Natural killer cell (primary cell): ENCODE data around the gene FRRS1L. TPM values are rescaled to one million over a fixed set of nuclear protein-coding genes. Genes with fewer than 3 reads are reported as not detected.

ENCODE experiments used
- ATAC-seq, 3 donors: fragments of 150-1000 bp in 2 of 3; fragments of 200-7000 bp in 1 of 3; cut with Tn5 transposase; 1 replicate in 1 of 3; 2 replicates in 2 of 3; pipeline ENCODE4 v1.10.0; 2021; ENCODE audit warnings: mild to moderate bottlenecking in 2 of 3, moderate library complexity in 2 of 3
- DNase-seq, 2 donors: peaks; one replicate each; pipeline versions ENCODE4 v3.0.0 to v3.0.0-alpha.2; 2013 to 2021; ENCODE audit warnings: mixed read lengths in 1 of 2
- H3K27ac ChIP-seq: one replicate; pipeline ENCODE4 v1.5.1; 2013; ENCODE audit warnings: mild to moderate bottlenecking, low read length
- H3K27me3 ChIP-seq: one replicate; pipeline ENCODE4 v1.6.1; 2013; ENCODE audit warnings: low read length; ENCODE audit not compliant: control insufficient read depth, insufficient read depth
- H3K36me3 ChIP-seq: one replicate; pipeline ENCODE4 v1.6.1; 2013; ENCODE audit warnings: low read length; ENCODE audit not compliant: control insufficient read depth, insufficient read depth
- H3K4me1 ChIP-seq: one replicate; pipeline ENCODE4 v1.6.1; 2013; ENCODE audit warnings: low read length; ENCODE audit not compliant: control insufficient read depth, insufficient read depth
- H3K4me3 ChIP-seq: one replicate; pipeline ENCODE4 v1.5.1; 2013; ENCODE audit warnings: low read length
- H3K9me3 ChIP-seq: one replicate; pipeline ENCODE4 v1.6.1; 2013; ENCODE audit warnings: low read length; ENCODE audit not compliant: control insufficient read depth, insufficient read depth
- H3K27ac Mint-ChIP-seq, 2 donors: one replicate each; pipeline ENCODE4 v1.8.0; 2022; ENCODE audit warnings: mild to moderate bottlenecking in 2 of 2, mixed read lengths in 2 of 2, moderate library complexity in 1 of 2
- H3K27me3 Mint-ChIP-seq, 2 donors: one replicate each; pipeline ENCODE4 v1.8.0; 2022; ENCODE audit warnings: low read depth in 2 of 2, mixed read lengths in 2 of 2
- H3K36me3 Mint-ChIP-seq: one replicate; pipeline ENCODE4 v1.8.0; 2022; ENCODE audit warnings: mixed read lengths
- H3K4me1 Mint-ChIP-seq, 2 donors: one replicate each; pipeline ENCODE4 v1.8.0; 2022; ENCODE audit warnings: mixed read lengths in 2 of 2
- H3K4me3 Mint-ChIP-seq: one replicate; pipeline ENCODE4 v1.8.0; 2022; ENCODE audit warnings: mild to moderate bottlenecking, moderate library complexity, mixed read lengths
- H3K9me3 Mint-ChIP-seq, 2 donors: one replicate each; pipeline ENCODE4 v1.8.0; 2022; ENCODE audit warnings: mixed read lengths in 2 of 2
- WGBS: methylation state at CpG from one replicate; pipeline ENCODE4 v1.1.7; 2013; ENCODE audit warnings: missing lambda C conversion rate; ENCODE audit not compliant: insufficient coverage; 5-methylcytosine and 5-hydroxymethylcytosine counted together
- intact Hi-C: fragments of 100-400 bp; cut with micrococcal nuclease; formaldehyde crosslinking; loops from one replicate; pipeline ENCODE4 v1.14.2; 2022
- total RNA-seq, 4 donors: library from RNA; stranded (reverse); fragments of 120-200 nt in 1 of 4; gene quantifications; one replicate each; pipeline versions ENCODE4 v1.2.3 to v1.2.4, GENCODE V29; 2013 to 2022
- TF ChIP-seq, protein P1 (sequence below): fragments of 200-600 bp; IDR thresholded peaks from one replicate; pipeline ENCODE4 v1.8.0; 2022; ENCODE audit warnings: antibody characterized with exemption

FRRS1L gene
- total RNA-seq, 3 donors from 2014 or later (not counting 1 experiment from before 2014, with no cell fraction given): not detected

GRCh38 chr9:109166171-109166770 is 778 bp downstream of the FRRS1L start:
- DNase-seq (no peak), ATAC-seq (no peak)
- Histone ChIP-seq H3K27me3 (peaks cover 10% of the 10 kb centered on the region), H3K4me1 (no peaks in the 10 kb centered on the region), H3K27ac (no peak overlapping the region), H3K9me3 (no peaks in the 10 kb centered on the region), H3K4me3 (no peak overlapping the region), H3K36me3 (no peaks in the 10 kb centered on the region)
- H3K9me3 Mint-ChIP-seq: no peaks in the 10 kb centered on the region
- WGBS: 82% methylated on average over 16 of the region's 16 CpGs
- TF ChIP-seq, protein P1, sequence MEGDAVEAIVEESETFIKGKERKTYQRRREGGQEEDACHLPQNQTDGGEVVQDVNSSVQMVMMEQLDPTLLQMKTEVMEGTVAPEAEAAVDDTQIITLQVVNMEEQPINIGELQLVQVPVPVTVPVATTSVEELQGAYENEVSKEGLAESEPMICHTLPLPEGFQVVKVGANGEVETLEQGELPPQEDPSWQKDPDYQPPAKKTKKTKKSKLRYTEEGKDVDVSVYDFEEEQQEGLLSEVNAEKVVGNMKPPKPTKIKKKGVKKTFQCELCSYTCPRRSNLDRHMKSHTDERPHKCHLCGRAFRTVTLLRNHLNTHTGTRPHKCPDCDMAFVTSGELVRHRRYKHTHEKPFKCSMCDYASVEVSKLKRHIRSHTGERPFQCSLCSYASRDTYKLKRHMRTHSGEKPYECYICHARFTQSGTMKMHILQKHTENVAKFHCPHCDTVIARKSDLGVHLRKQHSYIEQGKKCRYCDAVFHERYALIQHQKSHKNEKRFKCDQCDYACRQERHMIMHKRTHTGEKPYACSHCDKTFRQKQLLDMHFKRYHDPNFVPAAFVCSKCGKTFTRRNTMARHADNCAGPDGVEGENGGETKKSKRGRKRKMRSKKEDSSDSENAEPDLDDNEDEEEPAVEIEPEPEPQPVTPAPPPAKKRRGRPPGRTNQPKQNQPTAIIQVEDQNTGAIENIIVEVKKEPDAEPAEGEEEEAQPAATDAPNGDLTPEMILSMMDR: no peak
- H3K4me3 Mint-ChIP-seq: no peak overlapping the region
- intact Hi-C loops: no loop called here
- H3K27me3 Mint-ChIP-seq: peaks cover 50 to 78% of the 10 kb centered on the region in 2 donors
- peaks cover 0 to 5% of the 10 kb centered on the region in 2 donors for H3K4me1 Mint-ChIP-seq
- H3K36me3 Mint-ChIP-seq: no peaks in the 10 kb centered on the region
- no peak overlapping the region for H3K27ac Mint-ChIP-seq

GRCh38 chr9:109164042-109164441 is 3.0 kb downstream of the FRRS1L start:
- Mint-ChIP-seq H3K4me1 (peaks cover 0 to 5% of the 10 kb centered on the region in 2 donors), H3K27me3 (peaks cover 48 to 73% of the 10 kb centered on the region in 2 donors), H3K9me3 (no peaks in the 10 kb centered on the region), H3K4me3 (no peak overlapping the region), H3K36me3 (no peaks in the 10 kb centered on the region), H3K27ac (no peak overlapping the region)
- ATAC-seq (no peak), DNase-seq (no peak)
- H3K4me3 ChIP-seq: no peak overlapping the region
- TF ChIP-seq, protein P1: no peak
- no peaks in the 10 kb centered on the region for H3K36me3 ChIP-seq
- peaks cover 10% of the 10 kb centered on the region for H3K27me3 ChIP-seq
- WGBS: 60% methylated on average over 3 of the region's 5 CpGs
- no peaks in the 10 kb centered on the region for H3K4me1 ChIP-seq
- intact Hi-C loops: no loop called here
- no peak overlapping the region for H3K27ac ChIP-seq
- H3K9me3 ChIP-seq: no peaks in the 10 kb centered on the region

DNA sequence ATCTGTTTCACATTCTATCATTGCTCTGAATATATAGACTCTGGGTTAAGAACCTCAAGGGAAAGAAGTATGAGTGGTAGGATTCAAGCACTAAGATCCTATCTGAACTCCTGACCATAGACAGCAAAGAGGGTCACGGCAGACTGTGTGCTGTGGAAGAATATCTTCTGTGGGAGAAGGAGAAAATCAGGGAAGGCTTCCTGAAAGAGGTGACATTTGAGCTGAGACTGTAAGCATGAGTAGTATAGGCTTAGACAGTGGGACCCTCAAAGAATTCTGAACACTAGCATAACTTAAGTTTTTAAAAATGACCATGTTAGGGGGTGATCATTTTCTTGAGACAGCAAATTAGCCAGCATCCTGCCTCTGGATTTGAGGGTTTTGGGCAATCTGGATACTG is 3.9 kb downstream of the FRRS1L start:
- 93% methylated on average over 1 of the region's 1 CpG for WGBS
- H3K27me3 Mint-ChIP-seq: peaks cover 47 to 71% of the 10 kb centered on the region in 2 donors
- H3K4me3 Mint-ChIP-seq: no peak overlapping the region

More for the DNA sequence above, 3.9 kb downstream of the FRRS1L start:
- Histone ChIP-seq H3K4me3 (no peak overlapping the region), H3K27me3 (peaks cover 12% of the 10 kb centered on the region), H3K27ac (no peak overlapping the region), H3K4me1 (no peaks in the 10 kb centered on the region), H3K9me3 (no peaks in the 10 kb centered on the region), H3K36me3 (no peaks in the 10 kb centered on the region)
- DNase-seq (no peak), ATAC-seq (no peak)
- TF ChIP-seq, protein P1: no peak
- Mint-ChIP-seq H3K9me3 (no peaks in the 10 kb centered on the region), H3K27ac (no peak overlapping the region), H3K36me3 (no peaks in the 10 kb centered on the region), H3K4me1 (peaks cover 0 to 5% of the 10 kb centered on the region in 2 donors)
- intact Hi-C loops: no loop called here
